Measurements from ENCODE around the gene TPRKB. TPM values are rescaled to one million over a fixed set of nuclear protein-coding genes. Genes with fewer than 3 reads are reported as not detected.

The TPRKB gene
- total and polyA plus RNA-seq, 2 donors (not counting 1 experiment from before 2014, with no cell fraction given): 24.3 to 31.2 TPM

DNA sequence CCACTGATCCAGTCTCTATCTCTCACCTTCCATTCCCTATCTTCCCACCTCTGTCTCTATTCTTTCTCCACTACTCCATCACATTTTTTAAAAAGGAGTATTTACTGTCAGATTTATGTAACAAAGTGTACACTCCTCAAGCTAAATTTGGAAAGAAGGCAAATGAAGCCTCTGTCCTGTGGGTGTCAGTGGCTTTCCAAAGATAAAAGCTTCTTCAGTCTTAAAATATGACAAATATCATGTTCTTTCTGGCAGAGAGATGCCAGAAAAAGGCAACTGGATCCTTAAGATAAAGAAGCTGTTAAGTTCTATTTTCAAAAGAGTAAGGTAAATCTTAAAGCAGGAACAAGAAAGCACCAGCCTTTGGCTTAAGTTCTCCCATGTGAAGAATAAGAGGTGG lies 35.7 kb upstream of the TPRKB start:
- Histone ChIP-seq H3K79me2 (ENCODE audit: control insufficient read depth, insufficient read depth, low read length) (peaks cover 26% of the 10 kb centered on the region), H4K20me1 (ENCODE audit: control insufficient read depth, insufficient read depth, low read length, poor library complexity, severe bottlenecking) (peaks cover 27% of the 10 kb centered on the region), H3K9me3 (ENCODE audit: control extremely low read depth in 1 of 3, control insufficient read depth in 2 of 3, insufficient read depth in 1 of 3, low read length in 2 of 3) (no peaks in the 10 kb centered on the region), H3K4me1 (ENCODE audit: control insufficient read depth in 2 of 2, insufficient read depth in 2 of 2, low read length in 2 of 2) (no peaks in the 10 kb centered on the region), H3K4me2 (replicated peaks; ENCODE audit: low read depth, low read length, poor library complexity, severe bottlenecking) (no peak overlapping the region), H3K9ac (ENCODE audit: low read length) (no peak overlapping the region), H3K27me3 (replicated peaks in 1 of 4; ENCODE audit: control extremely low read depth in 1 of 4, control insufficient read depth in 3 of 4, insufficient read depth in 4 of 4, low read length in 3 of 4) (no peaks in the 10 kb centered on the region), H3K27ac (ENCODE audit: low read length in 2 of 2) (no peak overlapping the region), H2AFZ (ENCODE audit: insufficient read depth, low read depth, low read length, poor library complexity, severe bottlenecking) (no peak overlapping the region), H3K36me3 (replicated peaks in 1 of 2; ENCODE audit: control extremely low read depth in 1 of 2, control insufficient read depth in 1 of 2, extremely low read depth in 1 of 2, insufficient read depth in 2 of 2, low read length in 1 of 2) (peaks cover 20 to 75% of the 10 kb centered on the region in 2 experiments), H3K4me3 (ENCODE audit: control extremely low read depth in 1 of 5, extremely low read depth in 1 of 5, insufficient read depth in 1 of 5, low read depth in 2 of 5, low read length in 4 of 5) (no peak overlapping the region)
- Mint-ChIP-seq H3K4me3 (no peak overlapping the region), H3K4me1 (peaks cover 9% of the 10 kb centered on the region), H3K27me3 (no peaks in the 10 kb centered on the region), H3K9me3 (ENCODE audit: insufficient read depth) (no peaks in the 10 kb centered on the region), H3K27ac (no peak overlapping the region)
- DNase-seq: no peak
- CTCF ChIA-PET: no interaction called here
- intact Hi-C loops (cut with micrococcal nuclease): no loop called here
- ATAC-seq (ENCODE audit: low read depth): no peak
- TF ChIP-seq EZH2 (IDR thresholded peaks at IDR 0.05; ENCODE audit: borderline replicate concordance, insufficient read depth, low read depth, low read length, poor library complexity, severe bottlenecking): no peak
- TF ChIP-seq, protein P1, sequence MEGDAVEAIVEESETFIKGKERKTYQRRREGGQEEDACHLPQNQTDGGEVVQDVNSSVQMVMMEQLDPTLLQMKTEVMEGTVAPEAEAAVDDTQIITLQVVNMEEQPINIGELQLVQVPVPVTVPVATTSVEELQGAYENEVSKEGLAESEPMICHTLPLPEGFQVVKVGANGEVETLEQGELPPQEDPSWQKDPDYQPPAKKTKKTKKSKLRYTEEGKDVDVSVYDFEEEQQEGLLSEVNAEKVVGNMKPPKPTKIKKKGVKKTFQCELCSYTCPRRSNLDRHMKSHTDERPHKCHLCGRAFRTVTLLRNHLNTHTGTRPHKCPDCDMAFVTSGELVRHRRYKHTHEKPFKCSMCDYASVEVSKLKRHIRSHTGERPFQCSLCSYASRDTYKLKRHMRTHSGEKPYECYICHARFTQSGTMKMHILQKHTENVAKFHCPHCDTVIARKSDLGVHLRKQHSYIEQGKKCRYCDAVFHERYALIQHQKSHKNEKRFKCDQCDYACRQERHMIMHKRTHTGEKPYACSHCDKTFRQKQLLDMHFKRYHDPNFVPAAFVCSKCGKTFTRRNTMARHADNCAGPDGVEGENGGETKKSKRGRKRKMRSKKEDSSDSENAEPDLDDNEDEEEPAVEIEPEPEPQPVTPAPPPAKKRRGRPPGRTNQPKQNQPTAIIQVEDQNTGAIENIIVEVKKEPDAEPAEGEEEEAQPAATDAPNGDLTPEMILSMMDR (IDR thresholded peaks at IDR 0.05): no peak
- POLR2A ChIA-PET: no interaction called here

DNA sequence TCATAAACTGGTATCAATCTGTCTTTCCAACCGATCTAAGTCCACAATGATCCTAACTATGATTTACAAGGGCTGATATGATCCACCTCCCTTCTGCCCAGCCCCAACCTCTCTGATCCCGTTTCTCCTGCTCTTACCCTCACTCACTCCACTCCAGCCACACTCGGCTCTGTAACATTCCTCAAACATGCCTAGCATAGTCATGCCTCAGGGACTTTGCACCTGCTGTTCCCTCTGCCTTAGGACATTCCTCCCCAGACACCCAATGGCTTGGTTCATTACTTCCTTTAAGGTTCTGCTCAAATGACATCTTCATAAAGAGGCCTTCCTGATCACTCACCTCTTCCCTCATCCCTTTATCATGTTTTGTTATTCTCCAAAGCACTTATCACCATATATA lies 33.6 kb upstream of the TPRKB start:
- 100% methylated on average over 3 of the region's 3 CpGs for WGBS (ENCODE audit: insufficient coverage)
- ATAC-seq (ENCODE audit: low read depth) (no peak), DNase-seq (no peak)
- no peak overlapping the region for H3K9ac ChIP-seq (ENCODE audit: low read length)
- TF ChIP-seq, protein P1 (IDR thresholded peaks at IDR 0.05): no peak
- TF ChIP-seq EZH2 (IDR thresholded peaks at IDR 0.05; ENCODE audit: borderline replicate concordance, insufficient read depth, low read depth, low read length, poor library complexity, severe bottlenecking): no peak
- H3K79me2 ChIP-seq (ENCODE audit: control insufficient read depth, insufficient read depth, low read length): peaks cover 15% of the 10 kb centered on the region
- ChIA-PET POLR2A (no interaction called here), CTCF (no interaction called here)
- no peaks in the 10 kb centered on the region for H3K9me3 Mint-ChIP-seq (ENCODE audit: insufficient read depth)
- no peaks in the 10 kb centered on the region for H3K27me3 ChIP-seq (replicated peaks in 1 of 4; ENCODE audit: control extremely low read depth in 1 of 4, control insufficient read depth in 3 of 4, insufficient read depth in 4 of 4, low read length in 3 of 4)
- H3K4me3 Mint-ChIP-seq: no peak overlapping the region
- peaks cover 4% of the 10 kb centered on the region for H3K4me1 Mint-ChIP-seq
- H3K27ac ChIP-seq (ENCODE audit: low read length in 2 of 2): no peak overlapping the region
- no peaks in the 10 kb centered on the region for H3K9me3 ChIP-seq (ENCODE audit: control extremely low read depth in 1 of 3, control insufficient read depth in 2 of 3, insufficient read depth in 1 of 3, low read length in 2 of 3)
- no peaks in the 10 kb centered on the region for H3K4me1 ChIP-seq (ENCODE audit: control insufficient read depth in 2 of 2, insufficient read depth in 2 of 2, low read length in 2 of 2)
- H4K20me1 ChIP-seq (ENCODE audit: control insufficient read depth, insufficient read depth, low read length, poor library complexity, severe bottlenecking): peaks cover 30% of the 10 kb centered on the region
- intact Hi-C loops (cut with micrococcal nuclease): no loop called here
- H3K4me3 ChIP-seq (ENCODE audit: control extremely low read depth in 1 of 5, extremely low read depth in 1 of 5, insufficient read depth in 1 of 5, low read depth in 2 of 5, low read length in 4 of 5): no peak overlapping the region
- no peak overlapping the region for H3K27ac Mint-ChIP-seq
- H3K36me3 ChIP-seq (replicated peaks in 1 of 2; ENCODE audit: control extremely low read depth in 1 of 2, control insufficient read depth in 1 of 2, extremely low read depth in 1 of 2, insufficient read depth in 2 of 2, low read length in 1 of 2): peaks cover 22 to 70% of the 10 kb centered on the region in 2 experiments
- no peak overlapping the region for H2AFZ ChIP-seq (ENCODE audit: insufficient read depth, low read depth, low read length, poor library complexity, severe bottlenecking)
- no peak overlapping the region for H3K4me2 ChIP-seq (replicated peaks; ENCODE audit: low read depth, low read length, poor library complexity, severe bottlenecking)
- H3K27me3 Mint-ChIP-seq: no peaks in the 10 kb centered on the region
